ENCODE results near the gene TALDO1.

- TF ChIP-seq CTCF (IDR thresholded peaks at IDR 0.05) (no peak), POLR2A (IDR thresholded peaks at IDR 0.05) (no peak)
Observed at GRCh38 chr11:761526-762108, 14.4 kb downstream of the TALDO1 start.

All from prostate gland (tissue), 2 donors.